GM12878 (cell line): Measurements from ENCODE around the gene NAALADL1. TPM values are rescaled to one million over a fixed set of nuclear protein-coding genes. Genes with fewer than 3 reads are reported as not detected.

ENCODE experiments used
- ATAC-seq: fragments of 200-7000 bp; cut with Tn5 transposase; 3 replicates; pipeline ENCODE4 v1.9.1; 2020; ENCODE audit warnings: mild to moderate bottlenecking, moderate library complexity
- BruUV-seq: library from RNA; stranded (reverse); fragments of 400-500 nt; replicated peaks from 2 replicates; lab custom pipeline; 2021; lab: Mats Ljungman, UMichigan
- CTCF ChIA-PET: fragments of 300-600 bp; sonication (Branson Sonifier 250); formaldehyde crosslinking; extraction: SDS; loops from one replicate; lab custom pipeline; 2021; ENCODE audit warnings: inconsistent platforms; lab: Yijun Ruan, JAX
- POLR2A ChIA-PET: fragments of 350-600 bp; formaldehyde crosslinking; extraction: SDS; loops from one replicate; lab custom pipeline; 2021; ENCODE audit warnings: inconsistent platforms; lab: Charles Lee
- RAD21 ChIA-PET: fragments of 300-600 bp; sonication (Branson Sonifier 250); formaldehyde crosslinking; loops from one replicate; lab custom pipeline; 2023; ENCODE audit warnings: antibody characterized with exemption; ENCODE audit not compliant: unreplicated experiment; lab: Charles Lee
- SMC1A ChIA-PET: fragments of 300-600 bp; sonication (Branson Sonifier 250); formaldehyde crosslinking; loops from one replicate; lab custom pipeline; 2023; ENCODE audit not compliant: unreplicated experiment, uncharacterized antibody; lab: Charles Lee
- DNase-seq: peaks from one replicate; pipeline ENCODE4 v3.0.0-alpha.2; 2011; ENCODE audit warnings: low read depth, low spot score
- FAIRE-seq: peaks from 3 replicates; lab custom pipeline; 2011; peaks lifted over from hg19 to GRCh38; lab: Jason Lieb, UNC
- H2AFZ ChIP-seq: 2 replicates; pipeline ENCODE4 v1.6.0; 2011; ENCODE audit warnings: low read depth, low read length, control low read depth; ENCODE audit not compliant: control insufficient read depth
- H3K27ac ChIP-seq: 2 replicates; pipeline ENCODE4 v1.5.1; 2011; ENCODE audit warnings: control low read depth; ENCODE audit not compliant: control insufficient read depth, insufficient read depth
- H3K27me3 ChIP-seq, 2 experiments: replicated peaks in 1 of 2; 2 replicates each; pipeline versions ENCODE4 v1.6.0 to v1.6.1; 2011; ENCODE audit warnings: low read length in 1 of 2; ENCODE audit not compliant: control insufficient read depth in 2 of 2, insufficient read depth in 2 of 2
- H3K36me3 ChIP-seq, 2 experiments: 2 replicates each; pipeline ENCODE4 v1.5.1; 2011; ENCODE audit warnings: low read length in 1 of 2; ENCODE audit not compliant: control insufficient read depth in 2 of 2, insufficient read depth in 2 of 2
- H3K4me1 ChIP-seq: 2 replicates; pipeline ENCODE4 v1.6.1; 2011; ENCODE audit warnings: mild to moderate bottlenecking, low read length, moderate library complexity, mixed read lengths; ENCODE audit not compliant: control insufficient read depth, insufficient read depth
- H3K4me2 ChIP-seq: 2 replicates; pipeline ENCODE4 v1.6.0; 2011; ENCODE audit warnings: control low read depth; ENCODE audit not compliant: control insufficient read depth, insufficient read depth
- H3K4me3 ChIP-seq: fragments of 200-600 bp; sonication (generic); 2 replicates; pipeline ENCODE4 v1.5.1; 2016
- H3K79me2 ChIP-seq: 2 replicates; pipeline ENCODE4 v1.6.0; 2011; ENCODE audit warnings: low read length; ENCODE audit not compliant: control insufficient read depth, insufficient read depth
- H3K9ac ChIP-seq: 2 replicates; pipeline ENCODE4 v1.8.0; 2011; ENCODE audit warnings: low read length, control low read depth, mixed read lengths; ENCODE audit not compliant: control insufficient read depth, insufficient read depth
- H3K9me3 ChIP-seq: replicated peaks from 3 replicates; pipeline ENCODE4 v1.5.1; 2011; ENCODE audit warnings: mild to moderate bottlenecking, low read length; ENCODE audit not compliant: control insufficient read depth, insufficient read depth
- H4K20me1 ChIP-seq: 2 replicates; pipeline ENCODE4 v1.6.0; 2011; ENCODE audit not compliant: control insufficient read depth, insufficient read depth
- GATAD2B ChIP-seq: fragments of 450-650 bp; conservative IDR thresholded peaks from 2 replicates; pipeline ENCODE4 v1.6.1; 2017; ENCODE audit warnings: low read depth, mild to moderate bottlenecking, moderate library complexity
- MTA3 ChIP-seq: IDR thresholded peaks from 2 replicates; pipeline ENCODE4 v1.6.1; 2012; ENCODE audit warnings: low read length, inconsistent platforms, borderline replicate concordance
- NR2C1 ChIP-seq: fragments of 450-650 bp; IDR thresholded peaks from 2 replicates; pipeline ENCODE4 v1.6.1; 2017; ENCODE audit warnings: antibody characterized with exemption, mild to moderate bottlenecking, moderate library complexity
- PAX8 ChIP-seq: fragments of 450-650 bp; IDR thresholded peaks from 2 replicates; pipeline ENCODE4 v1.6.1; 2017; ENCODE audit warnings: mild to moderate bottlenecking, moderate library complexity
- POLR2A ChIP-seq: IDR thresholded peaks from 2 replicates; pipeline ENCODE4 v1.6.1; 2011; ENCODE audit warnings: low read depth, mild to moderate bottlenecking, low read length
- SIN3A ChIP-seq: IDR thresholded peaks from 2 replicates; pipeline ENCODE4 v1.6.1; 2012; ENCODE audit warnings: low read depth, low read length, improper control_type of control experiment
- SREBF1 ChIP-seq: IDR thresholded peaks from 2 replicates; pipeline ENCODE4 v1.6.1; 2012; ENCODE audit warnings: mild to moderate bottlenecking, low read length
- TAF1 ChIP-seq: IDR thresholded peaks from 2 replicates; pipeline ENCODE4 v1.6.1; 2011; ENCODE audit warnings: mild to moderate bottlenecking, low read depth, low read length, borderline replicate concordance
- TBL1XR1 ChIP-seq: IDR thresholded peaks from 2 replicates; pipeline ENCODE4 v1.6.1; 2012; ENCODE audit warnings: low read depth, low read length, improper control_type of control experiment
- ZBED1 ChIP-seq: IDR thresholded peaks from 2 replicates; pipeline ENCODE4 v1.6.1; 2016; ENCODE audit warnings: borderline replicate concordance
- WGBS: methylation state at CpG from one replicate; pipeline ENCODE4 v1.1.6; 2016; ENCODE audit warnings: low lambda C conversion rate; ENCODE audit not compliant: insufficient replicate concordance, insufficient coverage; ENCODE audit errors: missing lambda C conversion rate; 5-methylcytosine and 5-hydroxymethylcytosine counted together
- in situ Hi-C: fragments of 300-500 bp; cut with MboI; formaldehyde crosslinking; loops from 9 replicates; pipeline ENCODE4 v1.14.3; 2018; ENCODE audit warnings: mixed read lengths
- intact Hi-C: fragments of 100-400 bp; cut with micrococcal nuclease; formaldehyde crosslinking; loops from one replicate; pipeline ENCODE4 v1.14.2; 2022; ENCODE audit not compliant: unreplicated experiment
- polyA plus RNA-seq, 11 experiments: library from polyadenylated mRNA; depleted of rRNA in 4 of 11; unstranded in 6 of 11; stranded (reverse) in 5 of 11; fragments of >200 nt; fragmentation: Nextera tagmentation in 4 of 11; fragmentation: Illumina TruSeq in 1 of 11; extraction: Ambion mirVana in 4 of 11; extraction: Trizol in 1 of 11; gene quantifications; 1 replicate in 1 of 11; 2 replicates in 10 of 11; pipeline versions ENCODE4 v1.2.1 to v1.2.3, GENCODE V29; 2011 to 2016; ENCODE audit warnings: inconsistent platforms in 2 of 11, missing spikeins in 2 of 11, low read depth in 1 of 11
- total RNA-seq, 4 experiments: library from RNA; depleted of rRNA in 3 of 4; stranded (reverse); fragments of >200 nt in 3 of 4; fragmentation: Illumina TruSeq in 1 of 4; extraction: Trizol in 1 of 4; gene quantifications; 2 replicates each; pipeline versions ENCODE4 v1.2.1 to v1.2.3, GENCODE V29; 2013 to 2021
- TF ChIP-seq, protein P1 (sequence below): fragments of 450-650 bp; IDR thresholded peaks from 2 replicates; pipeline ENCODE4 v1.6.1; 2018; ENCODE audit warnings: borderline replicate concordance, mild to moderate bottlenecking; ENCODE audit not compliant: partially characterized antibody
- TF ChIP-seq, protein P2 (sequence below): IDR thresholded peaks from 2 replicates; pipeline ENCODE4 v1.6.1; 2012; ENCODE audit warnings: improper control_type of control experiment, low read depth, low read length; ENCODE audit not compliant: insufficient replicate concordance
- TF ChIP-seq, protein P3 (sequence below): IDR thresholded peaks from 2 replicates; pipeline ENCODE4 v1.6.1; 2012; ENCODE audit warnings: mild to moderate bottlenecking, low read depth, low read length
- TF ChIP-seq, protein P4 (sequence below): IDR thresholded peaks from 2 replicates; pipeline ENCODE4 v1.6.1; 2012; ENCODE audit warnings: low read depth, low read length, improper control_type of control experiment

The NAALADL1 gene
- total and polyA plus RNA-seq, 10 of the 15 experiments (the other 5 are each of a cell fraction or from before 2014, with no cell fraction given): 0.77 to 5.5 (median 1.5) TPM

DNA sequence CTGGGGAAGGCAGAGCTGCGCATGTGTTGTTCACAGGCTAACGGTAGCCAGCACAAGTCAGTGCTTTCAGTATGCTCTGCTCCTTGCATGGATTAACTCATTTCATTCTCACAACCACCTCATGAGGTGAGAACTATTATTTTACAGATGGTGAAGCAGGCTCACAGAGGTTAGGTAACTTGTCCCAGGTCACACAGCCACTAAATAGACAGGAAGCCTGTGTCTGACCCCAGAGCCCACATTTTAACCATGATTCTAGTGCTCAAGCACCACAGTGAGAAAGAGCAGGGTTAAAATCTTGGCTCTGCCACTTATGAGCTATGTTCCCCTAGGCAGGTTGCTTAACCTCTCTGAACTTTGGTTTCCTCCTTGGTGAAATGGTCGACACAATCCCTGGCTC is 37.4 kb downstream of the NAALADL1 start:
- no peak for FAIRE-seq
- no peak for ATAC-seq
- in situ Hi-C loops (no loop called here), intact Hi-C loops (no loop called here)
- H4K20me1 ChIP-seq: no peaks in the 10 kb centered on the region; the same call in 1 of the 2 replicates
- ChIA-PET CTCF (no interaction called here), POLR2A (no interaction called here), RAD21 (no interaction called here), SMC1A (interaction anchor here (1.0 kb wide), 1 partner anchor 79 kb away, joined by 3 read pairs; no protein-coding TSS in a partner anchor)
- no peaks in the 10 kb centered on the region for H3K27me3 ChIP-seq
- H3K9ac ChIP-seq: no peak overlapping the region
- WGBS: 81% methylated on average over 3 of the region's 3 CpGs
- no peaks in the 10 kb centered on the region; the same call in none of the 2 replicates for H3K79me2 ChIP-seq
- peaks cover 11% of the 10 kb centered on the region for H3K4me1 ChIP-seq
- H2AFZ ChIP-seq: no peak overlapping the region
- H3K36me3 ChIP-seq: peaks cover 0 to 5% of the 10 kb centered on the region in 2 experiments; a peak in 2 of 4 replicates
- no peak overlapping the region for H3K27ac ChIP-seq
- no peak overlapping the region for H3K4me3 ChIP-seq
- DNase-seq: no peak
- no peak overlapping the region for H3K4me2 ChIP-seq
- BruUV-seq: no TSS peak
- H3K9me3 ChIP-seq: no peaks in the 10 kb centered on the region
- TF ChIP-seq, protein P1, sequence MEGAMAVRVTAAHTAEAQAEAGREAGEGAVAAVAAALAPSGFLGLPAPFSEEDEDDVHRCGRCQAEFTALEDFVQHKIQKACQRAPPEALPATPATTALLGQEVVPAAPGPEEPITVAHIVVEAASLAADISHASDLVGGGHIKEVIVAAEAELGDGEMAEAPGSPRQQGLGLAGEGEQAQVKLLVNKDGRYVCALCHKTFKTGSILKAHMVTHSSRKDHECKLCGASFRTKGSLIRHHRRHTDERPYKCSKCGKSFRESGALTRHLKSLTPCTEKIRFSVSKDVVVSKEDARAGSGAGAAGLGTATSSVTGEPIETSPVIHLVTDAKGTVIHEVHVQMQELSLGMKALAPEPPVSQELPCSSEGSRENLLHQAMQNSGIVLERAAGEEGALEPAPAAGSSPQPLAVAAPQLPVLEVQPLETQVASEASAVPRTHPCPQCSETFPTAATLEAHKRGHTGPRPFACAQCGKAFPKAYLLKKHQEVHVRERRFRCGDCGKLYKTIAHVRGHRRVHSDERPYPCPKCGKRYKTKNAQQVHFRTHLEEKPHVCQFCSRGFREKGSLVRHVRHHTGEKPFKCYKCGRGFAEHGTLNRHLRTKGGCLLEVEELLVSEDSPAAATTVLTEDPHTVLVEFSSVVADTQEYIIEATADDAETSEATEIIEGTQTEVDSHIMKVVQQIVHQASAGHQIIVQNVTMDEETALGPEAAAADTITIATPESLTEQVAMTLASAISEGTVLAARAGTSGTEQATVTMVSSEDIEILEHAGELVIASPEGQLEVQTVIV: no peak
- TF ChIP-seq, protein P2, sequence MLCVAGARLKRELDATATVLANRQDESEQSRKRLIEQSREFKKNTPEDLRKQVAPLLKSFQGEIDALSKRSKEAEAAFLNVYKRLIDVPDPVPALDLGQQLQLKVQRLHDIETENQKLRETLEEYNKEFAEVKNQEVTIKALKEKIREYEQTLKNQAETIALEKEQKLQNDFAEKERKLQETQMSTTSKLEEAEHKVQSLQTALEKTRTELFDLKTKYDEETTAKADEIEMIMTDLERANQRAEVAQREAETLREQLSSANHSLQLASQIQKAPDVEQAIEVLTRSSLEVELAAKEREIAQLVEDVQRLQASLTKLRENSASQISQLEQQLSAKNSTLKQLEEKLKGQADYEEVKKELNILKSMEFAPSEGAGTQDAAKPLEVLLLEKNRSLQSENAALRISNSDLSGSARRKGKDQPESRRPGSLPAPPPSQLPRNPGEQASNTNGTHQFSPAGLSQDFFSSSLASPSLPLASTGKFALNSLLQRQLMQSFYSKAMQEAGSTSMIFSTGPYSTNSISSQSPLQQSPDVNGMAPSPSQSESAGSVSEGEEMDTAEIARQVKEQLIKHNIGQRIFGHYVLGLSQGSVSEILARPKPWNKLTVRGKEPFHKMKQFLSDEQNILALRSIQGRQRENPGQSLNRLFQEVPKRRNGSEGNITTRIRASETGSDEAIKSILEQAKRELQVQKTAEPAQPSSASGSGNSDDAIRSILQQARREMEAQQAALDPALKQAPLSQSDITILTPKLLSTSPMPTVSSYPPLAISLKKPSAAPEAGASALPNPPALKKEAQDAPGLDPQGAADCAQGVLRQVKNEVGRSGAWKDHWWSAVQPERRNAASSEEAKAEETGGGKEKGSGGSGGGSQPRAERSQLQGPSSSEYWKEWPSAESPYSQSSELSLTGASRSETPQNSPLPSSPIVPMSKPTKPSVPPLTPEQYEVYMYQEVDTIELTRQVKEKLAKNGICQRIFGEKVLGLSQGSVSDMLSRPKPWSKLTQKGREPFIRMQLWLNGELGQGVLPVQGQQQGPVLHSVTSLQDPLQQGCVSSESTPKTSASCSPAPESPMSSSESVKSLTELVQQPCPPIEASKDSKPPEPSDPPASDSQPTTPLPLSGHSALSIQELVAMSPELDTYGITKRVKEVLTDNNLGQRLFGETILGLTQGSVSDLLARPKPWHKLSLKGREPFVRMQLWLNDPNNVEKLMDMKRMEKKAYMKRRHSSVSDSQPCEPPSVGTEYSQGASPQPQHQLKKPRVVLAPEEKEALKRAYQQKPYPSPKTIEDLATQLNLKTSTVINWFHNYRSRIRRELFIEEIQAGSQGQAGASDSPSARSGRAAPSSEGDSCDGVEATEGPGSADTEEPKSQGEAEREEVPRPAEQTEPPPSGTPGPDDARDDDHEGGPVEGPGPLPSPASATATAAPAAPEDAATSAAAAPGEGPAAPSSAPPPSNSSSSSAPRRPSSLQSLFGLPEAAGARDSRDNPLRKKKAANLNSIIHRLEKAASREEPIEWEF: no peak
- TF ChIP-seq, protein P3, sequence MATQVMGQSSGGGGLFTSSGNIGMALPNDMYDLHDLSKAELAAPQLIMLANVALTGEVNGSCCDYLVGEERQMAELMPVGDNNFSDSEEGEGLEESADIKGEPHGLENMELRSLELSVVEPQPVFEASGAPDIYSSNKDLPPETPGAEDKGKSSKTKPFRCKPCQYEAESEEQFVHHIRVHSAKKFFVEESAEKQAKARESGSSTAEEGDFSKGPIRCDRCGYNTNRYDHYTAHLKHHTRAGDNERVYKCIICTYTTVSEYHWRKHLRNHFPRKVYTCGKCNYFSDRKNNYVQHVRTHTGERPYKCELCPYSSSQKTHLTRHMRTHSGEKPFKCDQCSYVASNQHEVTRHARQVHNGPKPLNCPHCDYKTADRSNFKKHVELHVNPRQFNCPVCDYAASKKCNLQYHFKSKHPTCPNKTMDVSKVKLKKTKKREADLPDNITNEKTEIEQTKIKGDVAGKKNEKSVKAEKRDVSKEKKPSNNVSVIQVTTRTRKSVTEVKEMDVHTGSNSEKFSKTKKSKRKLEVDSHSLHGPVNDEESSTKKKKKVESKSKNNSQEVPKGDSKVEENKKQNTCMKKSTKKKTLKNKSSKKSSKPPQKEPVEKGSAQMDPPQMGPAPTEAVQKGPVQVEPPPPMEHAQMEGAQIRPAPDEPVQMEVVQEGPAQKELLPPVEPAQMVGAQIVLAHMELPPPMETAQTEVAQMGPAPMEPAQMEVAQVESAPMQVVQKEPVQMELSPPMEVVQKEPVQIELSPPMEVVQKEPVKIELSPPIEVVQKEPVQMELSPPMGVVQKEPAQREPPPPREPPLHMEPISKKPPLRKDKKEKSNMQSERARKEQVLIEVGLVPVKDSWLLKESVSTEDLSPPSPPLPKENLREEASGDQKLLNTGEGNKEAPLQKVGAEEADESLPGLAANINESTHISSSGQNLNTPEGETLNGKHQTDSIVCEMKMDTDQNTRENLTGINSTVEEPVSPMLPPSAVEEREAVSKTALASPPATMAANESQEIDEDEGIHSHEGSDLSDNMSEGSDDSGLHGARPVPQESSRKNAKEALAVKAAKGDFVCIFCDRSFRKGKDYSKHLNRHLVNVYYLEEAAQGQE: no peak
- TF ChIP-seq TAF1 (no peak), NR2C1 (no peak), SREBF1 (no peak), PAX8 (no peak), MTA3 (no peak), SIN3A (no peak), ZBED1 (no peak), POLR2A (no peak), TBL1XR1 (no peak), GATAD2B (no peak)
- TF ChIP-seq, protein P4, sequence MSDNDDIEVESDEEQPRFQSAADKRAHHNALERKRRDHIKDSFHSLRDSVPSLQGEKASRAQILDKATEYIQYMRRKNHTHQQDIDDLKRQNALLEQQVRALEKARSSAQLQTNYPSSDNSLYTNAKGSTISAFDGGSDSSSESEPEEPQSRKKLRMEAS: no peak
